Mesothelial cell of epicardium (in vitro differentiated cells): ENCODE measurements around the gene CRTC3. TPM values are rescaled to one million over a fixed set of nuclear protein-coding genes. Genes with fewer than 3 reads are reported as not detected.

ENCODE experiments used
- DNase-seq, 2 experiments: peaks; one replicate each; pipeline ENCODE4 v3.0.0; 2021; ENCODE audit warnings: low spot score in 2 of 2; ENCODE audit not compliant: unreplicated experiment in 2 of 2
- H3K27ac Mint-ChIP-seq: 2 replicates; pipeline ENCODE4 v1.8.0; 2021; ENCODE audit warnings: mixed read lengths
- H3K27me3 Mint-ChIP-seq: 2 replicates; pipeline ENCODE4 v1.8.0; 2021; ENCODE audit warnings: low read depth, mixed read lengths
- H3K36me3 Mint-ChIP-seq: 2 replicates; pipeline ENCODE4 v1.8.0; 2021; ENCODE audit warnings: mixed read lengths
- H3K4me1 Mint-ChIP-seq: 2 replicates; pipeline ENCODE4 v1.8.0; 2021; ENCODE audit warnings: mixed read lengths
- H3K4me3 Mint-ChIP-seq: 2 replicates; pipeline ENCODE4 v1.8.0; 2021; ENCODE audit warnings: mild to moderate bottlenecking, moderate library complexity, mixed read lengths
- H3K9me3 Mint-ChIP-seq: 2 replicates; pipeline ENCODE4 v1.8.0; 2021; ENCODE audit warnings: mixed read lengths
- CTCF ChIP-seq: fragments of 200-600 bp; sonication (generic); IDR thresholded peaks from one replicate; pipeline ENCODE4 v1.5.0; 2021; ENCODE audit warnings: antibody characterized with exemption; ENCODE audit not compliant: unreplicated experiment
- total RNA-seq: library from RNA; stranded (reverse); gene quantifications from 3 replicates; pipeline ENCODE4 v1.2.1, GENCODE V29; 2021

Gene CRTC3
- total RNA-seq, 1 donor from 2014 or later: 56.6 TPM

- Mint-ChIP-seq H3K4me3 (no peak overlapping the region), H3K4me1 (peaks cover 24% of the 10 kb centered on the region), H3K27me3 (no peaks in the 10 kb centered on the region)
Observed at GRCh38 chr15:90582553-90582952, 52.8 kb downstream of the CRTC3 start.

GRCh38 chr15:90583471-90584252, 53.9 kb downstream of the CRTC3 start:
- TF ChIP-seq CTCF: no peak
- Mint-ChIP-seq H3K4me3 (no peak overlapping the region), H3K27me3 (no peaks in the 10 kb centered on the region), H3K36me3 (peaks cover 4% of the 10 kb centered on the region), H3K4me1 (peaks cover 24% of the 10 kb centered on the region), H3K27ac (peak overlapping the region; percentile 70), H3K9me3 (no peaks in the 10 kb centered on the region)
- DNase-seq: no peak

More at GRCh38 chr15:90582553-90582952, 52.8 kb downstream of the CRTC3 start:
- TF ChIP-seq CTCF: no peak
- peak overlapping the region; percentile 47 for H3K27ac Mint-ChIP-seq
- no peaks in the 10 kb centered on the region for H3K9me3 Mint-ChIP-seq
- DNase-seq: no peak
- H3K36me3 Mint-ChIP-seq: peaks cover 1% of the 10 kb centered on the region

- H3K27ac Mint-ChIP-seq: no peak overlapping the region
- no peaks in the 10 kb centered on the region for H3K27me3 Mint-ChIP-seq
- H3K9me3 Mint-ChIP-seq: no peaks in the 10 kb centered on the region
- no peak overlapping the region for H3K4me3 Mint-ChIP-seq
- no peak for DNase-seq
- no peak for TF ChIP-seq CTCF
- H3K36me3 Mint-ChIP-seq: peaks cover 6% of the 10 kb centered on the region
- H3K4me1 Mint-ChIP-seq: peaks cover 24% of the 10 kb centered on the region
Observed at GRCh38 chr15:90584841-90585240, 55.1 kb downstream of the CRTC3 start.

GRCh38 chr15:90585863-90586262, 56.1 kb downstream of the CRTC3 start:
- Mint-ChIP-seq H3K4me3 (no peak overlapping the region), H3K4me1 (peaks cover 26% of the 10 kb centered on the region), H3K9me3 (no peaks in the 10 kb centered on the region), H3K27me3 (no peaks in the 10 kb centered on the region), H3K36me3 (peaks cover 10% of the 10 kb centered on the region), H3K27ac (no peak overlapping the region)
- no peak for DNase-seq
- TF ChIP-seq CTCF: no peak

- Mint-ChIP-seq H3K36me3 (peaks cover 10% of the 10 kb centered on the region), H3K27ac (no peak overlapping the region), H3K4me1 (peaks cover 22% of the 10 kb centered on the region), H3K9me3 (no peaks in the 10 kb centered on the region), H3K4me3 (no peak overlapping the region), H3K27me3 (no peaks in the 10 kb centered on the region)
- DNase-seq: no peak
- no peak for TF ChIP-seq CTCF
Observed at GRCh38 chr15:90586948-90587347, 57.2 kb downstream of the CRTC3 start.
